OCI-LY7 (cell line): ENCODE results near the gene FBXW8. TPM values are rescaled to one million over a fixed set of nuclear protein-coding genes. Genes with fewer than 3 reads are reported as not detected.

Source experiments
- BruUV-seq: library from RNA; stranded (reverse); fragments of 400-500 nt; replicated peaks from 2 replicates; lab custom pipeline; 2021; lab: Mats Ljungman, UMichigan
- CTCF ChIA-PET: fragments of 300-600 bp; sonication (Branson Sonifier 250); formaldehyde crosslinking; loops from one replicate; lab custom pipeline; 2022; ENCODE audit warnings: antibody characterized with exemption; ENCODE audit not compliant: unreplicated experiment; lab: Charles Lee
- POLR2A ChIA-PET: fragments of 300-600 bp; sonication (Branson Sonifier 250); formaldehyde crosslinking; loops from one replicate; lab custom pipeline; 2022; ENCODE audit warnings: antibody characterized with exemption; lab: Charles Lee
- DNase-seq: peaks from one replicate; pipeline ENCODE4 v3.0.0-alpha.2; 2015; ENCODE audit warnings: low spot score
- H2AFZ ChIP-seq: fragments of 200-600 bp; sonication (generic), shearing (Covaris generic); 2 replicates; pipeline ENCODE4 v1.6.1; 2014; ENCODE audit warnings: mild to moderate bottlenecking, antibody characterized with exemption, low read length, moderate library complexity
- H3K27ac ChIP-seq: fragments of 200-600 bp; sonication (generic); 2 replicates; pipeline ENCODE4 v1.5.1; 2014; ENCODE audit warnings: mixed run types, low read depth, mild to moderate bottlenecking, moderate library complexity, low read length, inconsistent platforms; ENCODE audit not compliant: poor library complexity, severe bottlenecking
- H3K36me3 ChIP-seq: fragments of 200-600 bp; sonication (generic); 2 replicates; pipeline ENCODE4 v1.6.1; 2014; ENCODE audit warnings: mild to moderate bottlenecking, antibody characterized with exemption, low read length, moderate library complexity, mixed read lengths; ENCODE audit not compliant: insufficient read depth
- H3K4me1 ChIP-seq: fragments of 200-600 bp; sonication (generic); 2 replicates; pipeline ENCODE4 v1.5.1; 2014; ENCODE audit warnings: mild to moderate bottlenecking, low read length; ENCODE audit not compliant: insufficient read depth, poor library complexity, severe bottlenecking
- H3K4me2 ChIP-seq: fragments of 200-600 bp; sonication (generic); 2 replicates; pipeline ENCODE4 v1.6.1; 2014; ENCODE audit warnings: mild to moderate bottlenecking, low read length
- H3K4me3 ChIP-seq: fragments of 200-600 bp; sonication (generic); 2 replicates; pipeline ENCODE4 v1.5.1; 2014; ENCODE audit warnings: mild to moderate bottlenecking, low read depth, low read length; ENCODE audit not compliant: poor library complexity, severe bottlenecking
- H3K79me2 ChIP-seq: fragments of 200-600 bp; sonication (generic); 2 replicates; pipeline ENCODE4 v1.6.1; 2016; ENCODE audit warnings: low read depth, mild to moderate bottlenecking, low read length, moderate library complexity, mixed read lengths; ENCODE audit not compliant: insufficient read depth
- H3K9me2 ChIP-seq: fragments of 200-600 bp; sonication (generic); 2 replicates; pipeline ENCODE4 v1.6.1; 2016; ENCODE audit warnings: mild to moderate bottlenecking, low read length, mixed read lengths; ENCODE audit not compliant: insufficient read depth
- H3K9me3 ChIP-seq: fragments of 200-600 bp; sonication (generic); 2 replicates; pipeline ENCODE4 v1.6.1; 2014; ENCODE audit warnings: mild to moderate bottlenecking, mixed run types, low read length, mixed read lengths
- H4K20me1 ChIP-seq: fragments of 200-600 bp; sonication (generic); 2 replicates; pipeline ENCODE4 v1.6.1; 2014; ENCODE audit warnings: mild to moderate bottlenecking, antibody characterized with exemption, low read length, moderate library complexity, mixed read lengths; ENCODE audit not compliant: insufficient read depth
- CTCF ChIP-seq: fragments of 200-600 bp; sonication (generic); conservative IDR thresholded peaks from 2 replicates; pipeline ENCODE4 v1.5.1; 2014; ENCODE audit warnings: mild to moderate bottlenecking, antibody characterized with exemption, low read length, moderate library complexity, mixed read lengths
- EZH2phosphoT487 ChIP-seq: fragments of 200-600 bp; sonication (generic); IDR thresholded peaks from 2 replicates; pipeline ENCODE4 v1.6.1; 2018; ENCODE audit warnings: low read depth, borderline replicate concordance, mild to moderate bottlenecking, mixed run types, antibody characterized with exemption, low read length, moderate library complexity, mixed read lengths
- intact Hi-C: fragments of 100-400 bp; cut with micrococcal nuclease; formaldehyde crosslinking; loops from one replicate; pipeline ENCODE4 v1.10.0; 2022; ENCODE audit not compliant: unreplicated experiment
- total RNA-seq, 2 experiments: library from RNA; depleted of rRNA in 1 of 2; stranded (reverse); fragments of >200 nt in 1 of 2; shearing (Covaris generic) in 1 of 2; gene quantifications; 2 replicates each; pipeline ENCODE4 v1.2.3, GENCODE V29; 2014 to 2022

The FBXW8 gene
- total RNA-seq, 2 experiments from 2014 or later = 29.8 to 34.0 TPM

- Histone ChIP-seq H3K79me2 (no peaks in the 10 kb centered on the region), H3K9me3 (no peaks in the 10 kb centered on the region), H2AFZ (no peak overlapping the region), H3K27ac (no peak overlapping the region), H3K4me2 (no peak overlapping the region), H3K4me3 (no peak overlapping the region), H3K9me2 (no peaks in the 10 kb centered on the region), H3K4me1 (no peaks in the 10 kb centered on the region), H3K36me3 (peaks cover 19% of the 10 kb centered on the region), H4K20me1 (no peaks in the 10 kb centered on the region)
- POLR2A ChIA-PET = interaction anchor here (0.5 to 0.6 kb wide), 2 partner anchors 53 to 121 kb away, joined by 3 read pairs; no protein-coding TSS in a partner anchor
- intact Hi-C loops = no loop called here
- no peak for TF ChIP-seq CTCF
- TF ChIP-seq EZH2phosphoT487 = no peak
- CTCF ChIA-PET = no interaction called here
- no peak for DNase-seq
- no TSS peak for BruUV-seq
Measured at GRCh38 chr12:117020536-117021220, 109.9 kb downstream of the FBXW8 start.

GRCh38 chr12:117022465-117022864, 111.7 kb downstream of the FBXW8 start:
- H3K4me1 ChIP-seq = no peaks in the 10 kb centered on the region
- no peaks in the 10 kb centered on the region for H3K9me2 ChIP-seq
- no peak overlapping the region for H3K4me3 ChIP-seq
- no peaks in the 10 kb centered on the region for H3K9me3 ChIP-seq
- H4K20me1 ChIP-seq = no peaks in the 10 kb centered on the region
- H3K27ac ChIP-seq = no peak overlapping the region
- peaks cover 30% of the 10 kb centered on the region for H3K36me3 ChIP-seq
- intact Hi-C loops = no loop called here
- no peak for DNase-seq
- H2AFZ ChIP-seq = no peak overlapping the region
- ChIA-PET CTCF (no interaction called here), POLR2A (no interaction called here)
- no peak for TF ChIP-seq CTCF
- TF ChIP-seq EZH2phosphoT487 = no peak
- no peak overlapping the region for H3K4me2 ChIP-seq
- no TSS peak for BruUV-seq
- H3K79me2 ChIP-seq = no peaks in the 10 kb centered on the region
